RWPE1 (cell line): ENCODE measurements around the gene ASTN2.

Experiments used
- CTCF ChIA-PET: fragments of 350-600 bp; sonication (Branson Sonifier 250); formaldehyde crosslinking; extraction: SDS; loops from one replicate; lab custom pipeline; 2021; lab: Yijun Ruan, JAX
- POLR2A ChIA-PET: fragments of 400-600 bp; formaldehyde crosslinking; extraction: SDS; loops from one replicate; lab custom pipeline; 2020; ENCODE audit warnings: antibody characterized with exemption; ENCODE audit not compliant: low non-redundant PET; lab: Yijun Ruan, JAX
- DNase-seq: peaks from one replicate; pipeline ENCODE4 v3.0.0; 2012; ENCODE audit warnings: low spot score
- H3K27ac ChIP-seq: fragments of 450-650 bp; 2 replicates; pipeline ENCODE4 v1.5.1; 2017
- CTCF ChIP-seq: fragments of 450-650 bp; conservative IDR thresholded peaks from 2 replicates; pipeline ENCODE4 v1.5.1; 2017; ENCODE audit warnings: low read depth, mild to moderate bottlenecking

Gene ASTN2

GRCh38 chr9:117232281-117232680 is 182.6 kb downstream of the ASTN2 start:
- H3K27ac ChIP-seq: no peak overlapping the region
- no peak for TF ChIP-seq CTCF
- ChIA-PET POLR2A (no interaction called here), CTCF (interaction anchor here (0.5 kb wide), 1 partner anchor 96 kb away, joined by 4 read pairs; no protein-coding TSS in a partner anchor)
- no peak for DNase-seq

GRCh38 chr9:117231012-117231411 is 183.8 kb downstream of the ASTN2 start:
- ChIA-PET POLR2A (no interaction called here), CTCF (interaction anchor here (0.7 kb wide), 1 partner anchor 494 kb away, joined by 3 read pairs; no protein-coding TSS in a partner anchor)
- no peak for DNase-seq
- no peak overlapping the region for H3K27ac ChIP-seq
- TF ChIP-seq CTCF: no peak

GRCh38 chr9:117224695-117225094 is 190.2 kb downstream of the ASTN2 start:
- ChIA-PET CTCF (interaction anchor here (0.6 kb wide), 1 partner anchor 130 kb away, joined by 3 read pairs; no protein-coding TSS in a partner anchor), POLR2A (no interaction called here)
- TF ChIP-seq CTCF: no peak
- no peak for DNase-seq
- H3K27ac ChIP-seq: no peak overlapping the region

- DNase-seq: no peak
- ChIA-PET CTCF (interaction anchor here (0.6 to 0.8 kb wide), 3 partner anchors 28 to 369 kb away, joined by 3 to 5 read pairs (median 3); no protein-coding TSS in a partner anchor), POLR2A (no interaction called here)
- H3K27ac ChIP-seq: no peak overlapping the region
- TF ChIP-seq CTCF: no peak
These were observed 195.9 kb downstream of the ASTN2 start for GRCh38 chr9:117218951-117219350.

- POLR2A ChIA-PET: no interaction called here
- TF ChIP-seq CTCF: no peak
- no peak overlapping the region for H3K27ac ChIP-seq
- DNase-seq: no peak
- CTCF ChIA-PET: no interaction called here
These were observed 200.4 kb downstream of the ASTN2 start for GRCh38 chr9:117214416-117214815.

GRCh38 chr9:117211280-117211679 is 203.6 kb downstream of the ASTN2 start:
- POLR2A ChIA-PET: no interaction called here
- CTCF ChIA-PET: no interaction called here
- no peak overlapping the region for H3K27ac ChIP-seq
- no peak for TF ChIP-seq CTCF
- no peak for DNase-seq
